SK-N-SH treated with all-trans-retinoic acid at 6 μM for 48 hours (cell line): ENCODE measurements around the gene SQSTM1.
A peak's percentile ranks its signal among the peaks of the same experiment; 100 is the strongest.

Experiments used
- ATAC-seq: fragments of 200-7000 bp; cut with Tn5 transposase; 3 replicates; pipeline ENCODE4 v1.9.1; 2020; ENCODE audit warnings: mild to moderate bottlenecking, moderate library complexity
- ARNTL ChIP-seq: fragments of 450-650 bp; formaldehyde crosslinking; IDR thresholded peaks from 2 replicates; pipeline ENCODE4 v1.5.0; 2020; ENCODE audit warnings: low read depth, mild to moderate bottlenecking, moderate library complexity, borderline replicate concordance
- BACH2 ChIP-seq: fragments of 250-450 bp; sonication (Bioruptor Pico); IDR thresholded peaks from 2 replicates; pipeline ENCODE4 v1.9.0; 2021; ENCODE audit warnings: mild to moderate bottlenecking, borderline replicate concordance
- GLIS3 ChIP-seq: fragments of 250-450 bp; sonication (Bioruptor Pico); IDR thresholded peaks from 2 replicates; pipeline ENCODE4 v1.5.0; 2020; ENCODE audit warnings: mild to moderate bottlenecking, moderate library complexity
- OSR1 ChIP-seq: fragments of 250-450 bp; sonication (Bioruptor Pico); IDR thresholded peaks from 2 replicates; pipeline ENCODE4 v1.8.0; 2022; ENCODE audit warnings: moderate library complexity, mild to moderate bottlenecking, inconsistent platforms
- PPARA ChIP-seq: fragments of 250-450 bp; sonication (Bioruptor Pico); IDR thresholded peaks from 2 replicates; pipeline ENCODE4 v1.5.0; 2020; ENCODE audit warnings: mild to moderate bottlenecking, borderline replicate concordance
- RARB ChIP-seq: fragments of 250-450 bp; sonication (Bioruptor Pico); IDR thresholded peaks from 2 replicates; pipeline ENCODE4 v1.8.0; 2021; ENCODE audit warnings: mild to moderate bottlenecking, moderate library complexity
- SNAI2 ChIP-seq: fragments of 250-450 bp; sonication (Bioruptor Pico); IDR thresholded peaks from 2 replicates; pipeline ENCODE4 v1.5.0; 2020; ENCODE audit warnings: mild to moderate bottlenecking, moderate library complexity
- TOX ChIP-seq: fragments of 250-450 bp; sonication (Bioruptor Pico); IDR thresholded peaks from 2 replicates; pipeline ENCODE4 v1.8.0; 2021; ENCODE audit warnings: mild to moderate bottlenecking, moderate library complexity, borderline replicate concordance
- ZC3H10 ChIP-seq: fragments of 250-450 bp; sonication (Bioruptor Pico); IDR thresholded peaks from 2 replicates; pipeline ENCODE4 v1.5.1; 2021; ENCODE audit warnings: mild to moderate bottlenecking, moderate library complexity
- ZFP3 ChIP-seq: fragments of 250-450 bp; sonication (Bioruptor Pico); IDR thresholded peaks from 2 replicates; pipeline ENCODE4 v1.5.0; 2020; ENCODE audit warnings: mild to moderate bottlenecking, moderate library complexity
- ZNF565 ChIP-seq: fragments of 450-650 bp; formaldehyde crosslinking; conservative IDR thresholded peaks from 2 replicates; pipeline ENCODE4 v1.5.0; 2020; ENCODE audit warnings: low read depth, mild to moderate bottlenecking, moderate library complexity
- ZNF70 ChIP-seq: fragments of 450-650 bp; formaldehyde crosslinking; IDR thresholded peaks from 2 replicates; pipeline ENCODE4 v1.5.0; 2020; ENCODE audit warnings: mild to moderate bottlenecking, moderate library complexity
- TF ChIP-seq, protein P1 (sequence below): fragments of 250-450 bp; sonication (Bioruptor Pico); IDR thresholded peaks from 2 replicates; pipeline ENCODE4 v1.5.1; 2021; ENCODE audit warnings: mild to moderate bottlenecking, moderate library complexity
- TF ChIP-seq, protein P2 (sequence below): fragments of 250-450 bp; sonication (Bioruptor Pico); IDR thresholded peaks from 2 replicates; pipeline ENCODE4 v1.5.0; 2020; ENCODE audit warnings: mild to moderate bottlenecking, moderate library complexity
- TF ChIP-seq, protein P3 (sequence below): fragments of 250-450 bp; sonication (Bioruptor Pico); IDR thresholded peaks from 2 replicates; pipeline ENCODE4 v1.5.1; 2020; ENCODE audit warnings: low read depth, mild to moderate bottlenecking, moderate library complexity
- TF ChIP-seq, protein P4 (sequence below): fragments of 250-450 bp; sonication (Bioruptor Pico); IDR thresholded peaks from 2 replicates; pipeline ENCODE4 v1.8.0; 2020; ENCODE audit warnings: mild to moderate bottlenecking, moderate library complexity, borderline replicate concordance

Gene SQSTM1

DNA sequence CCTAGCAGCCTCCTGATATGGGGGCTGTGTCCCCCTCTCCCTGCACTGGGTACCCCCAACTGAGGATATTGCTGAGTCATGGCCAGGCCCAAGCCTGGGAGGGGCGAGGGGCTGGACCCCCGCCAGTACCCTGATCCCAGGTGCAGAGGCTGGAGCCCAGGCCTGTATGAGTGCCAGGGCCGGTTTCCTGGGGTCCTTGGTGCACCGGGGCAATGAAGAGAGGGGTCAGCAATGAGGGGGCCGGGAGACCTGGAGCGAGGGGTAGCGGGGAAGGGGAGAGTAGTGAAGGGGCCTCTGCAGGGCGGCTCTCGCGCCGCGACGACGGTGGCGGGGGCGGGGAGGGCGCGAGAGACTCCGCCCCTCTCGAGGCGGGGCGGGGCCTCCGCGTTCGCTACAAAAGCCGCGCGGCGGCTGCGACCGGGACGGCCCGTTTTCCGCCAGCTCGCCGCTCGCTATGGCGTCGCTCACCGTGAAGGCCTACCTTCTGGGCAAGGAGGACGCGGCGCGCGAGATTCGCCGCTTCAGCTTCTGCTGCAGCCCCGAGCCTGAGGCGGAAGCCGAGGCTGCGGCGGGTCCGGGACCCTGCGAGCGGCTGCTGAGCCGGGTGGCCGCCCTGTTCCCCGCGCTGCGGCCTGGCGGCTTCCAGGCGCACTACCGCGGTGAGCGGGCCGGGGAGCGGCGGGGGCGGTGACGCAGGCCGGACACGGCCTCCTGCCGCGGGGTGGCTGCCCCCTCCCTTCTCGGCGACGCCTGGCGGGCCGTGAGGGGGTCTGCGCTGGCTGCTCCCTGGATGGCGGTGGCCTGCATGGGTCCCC, at the start of gene SQSTM1:
SQSTM1 (plus strand) TSS at position 423 of the 815 bp plus-strand sequence; CDS start at position 455, 32 bp downstream.
- TF ChIP-seq SNAI2 (CRISPR knock-in tag) (peak; percentile 15; the same call in 1 of the 2 replicates), ZFP3 (CRISPR knock-in tag) (peak; percentile 12; the same call in 1 of the 2 replicates), BACH2 (CRISPR knock-in tag) (peak; percentile 96; the same call in 1 of the 2 replicates)
- TF ChIP-seq, protein P1, sequence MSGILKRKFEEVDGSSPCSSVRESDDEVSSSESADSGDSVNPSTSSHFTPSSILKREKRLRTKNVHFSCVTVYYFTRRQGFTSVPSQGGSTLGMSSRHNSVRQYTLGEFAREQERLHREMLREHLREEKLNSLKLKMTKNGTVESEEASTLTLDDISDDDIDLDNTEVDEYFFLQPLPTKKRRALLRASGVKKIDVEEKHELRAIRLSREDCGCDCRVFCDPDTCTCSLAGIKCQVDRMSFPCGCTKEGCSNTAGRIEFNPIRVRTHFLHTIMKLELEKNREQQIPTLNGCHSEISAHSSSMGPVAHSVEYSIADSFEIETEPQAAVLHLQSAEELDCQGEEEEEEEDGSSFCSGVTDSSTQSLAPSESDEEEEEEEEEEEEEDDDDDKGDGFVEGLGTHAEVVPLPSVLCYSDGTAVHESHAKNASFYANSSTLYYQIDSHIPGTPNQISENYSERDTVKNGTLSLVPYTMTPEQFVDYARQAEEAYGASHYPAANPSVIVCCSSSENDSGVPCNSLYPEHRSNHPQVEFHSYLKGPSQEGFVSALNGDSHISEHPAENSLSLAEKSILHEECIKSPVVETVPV (CRISPR knock-in tag): no peak
- TF ChIP-seq, protein P2, sequence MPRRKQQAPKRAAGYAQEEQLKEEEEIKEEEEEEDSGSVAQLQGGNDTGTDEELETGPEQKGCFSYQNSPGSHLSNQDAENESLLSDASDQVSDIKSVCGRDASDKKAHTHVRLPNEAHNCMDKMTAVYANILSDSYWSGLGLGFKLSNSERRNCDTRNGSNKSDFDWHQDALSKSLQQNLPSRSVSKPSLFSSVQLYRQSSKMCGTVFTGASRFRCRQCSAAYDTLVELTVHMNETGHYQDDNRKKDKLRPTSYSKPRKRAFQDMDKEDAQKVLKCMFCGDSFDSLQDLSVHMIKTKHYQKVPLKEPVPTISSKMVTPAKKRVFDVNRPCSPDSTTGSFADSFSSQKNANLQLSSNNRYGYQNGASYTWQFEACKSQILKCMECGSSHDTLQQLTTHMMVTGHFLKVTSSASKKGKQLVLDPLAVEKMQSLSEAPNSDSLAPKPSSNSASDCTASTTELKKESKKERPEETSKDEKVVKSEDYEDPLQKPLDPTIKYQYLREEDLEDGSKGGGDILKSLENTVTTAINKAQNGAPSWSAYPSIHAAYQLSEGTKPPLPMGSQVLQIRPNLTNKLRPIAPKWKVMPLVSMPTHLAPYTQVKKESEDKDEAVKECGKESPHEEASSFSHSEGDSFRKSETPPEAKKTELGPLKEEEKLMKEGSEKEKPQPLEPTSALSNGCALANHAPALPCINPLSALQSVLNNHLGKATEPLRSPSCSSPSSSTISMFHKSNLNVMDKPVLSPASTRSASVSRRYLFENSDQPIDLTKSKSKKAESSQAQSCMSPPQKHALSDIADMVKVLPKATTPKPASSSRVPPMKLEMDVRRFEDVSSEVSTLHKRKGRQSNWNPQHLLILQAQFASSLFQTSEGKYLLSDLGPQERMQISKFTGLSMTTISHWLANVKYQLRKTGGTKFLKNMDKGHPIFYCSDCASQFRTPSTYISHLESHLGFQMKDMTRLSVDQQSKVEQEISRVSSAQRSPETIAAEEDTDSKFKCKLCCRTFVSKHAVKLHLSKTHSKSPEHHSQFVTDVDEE: no peak
- ATAC-seq: peak; percentile 59

DNA sequence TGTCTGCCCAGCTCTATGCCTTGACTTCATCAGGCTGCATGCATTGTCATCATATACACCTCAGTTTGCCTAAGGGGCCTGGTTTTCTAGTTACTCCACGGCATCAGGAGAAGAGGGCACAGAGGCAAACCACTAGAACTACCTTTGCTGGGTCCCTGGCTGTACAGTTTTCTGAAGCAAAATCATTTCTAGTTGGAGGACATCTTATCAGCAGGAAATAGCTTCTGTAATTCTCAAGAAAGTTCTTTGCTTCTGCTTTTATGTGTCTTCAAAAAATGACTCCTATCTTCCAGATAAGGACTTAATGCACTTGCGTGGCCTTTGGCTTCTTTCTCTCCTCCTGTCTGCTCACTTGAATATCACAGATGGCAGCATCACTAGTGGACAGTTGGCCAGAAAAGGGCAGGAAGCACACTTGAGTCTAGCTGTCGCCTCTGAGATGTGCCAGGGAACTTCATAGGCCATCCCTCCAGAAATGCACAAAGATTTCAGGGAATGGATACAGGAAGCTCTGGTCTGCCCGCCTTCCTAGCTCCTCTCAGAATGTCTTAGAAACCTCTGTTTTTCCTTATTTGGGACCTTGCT, 49.3 kb upstream of the SQSTM1 start:
- no peak for ATAC-seq
- no peak for TF ChIP-seq GLIS3 (CRISPR knock-in tag)
- no peak for TF ChIP-seq ZNF565 (CRISPR knock-in tag)
- TF ChIP-seq, protein P3, sequence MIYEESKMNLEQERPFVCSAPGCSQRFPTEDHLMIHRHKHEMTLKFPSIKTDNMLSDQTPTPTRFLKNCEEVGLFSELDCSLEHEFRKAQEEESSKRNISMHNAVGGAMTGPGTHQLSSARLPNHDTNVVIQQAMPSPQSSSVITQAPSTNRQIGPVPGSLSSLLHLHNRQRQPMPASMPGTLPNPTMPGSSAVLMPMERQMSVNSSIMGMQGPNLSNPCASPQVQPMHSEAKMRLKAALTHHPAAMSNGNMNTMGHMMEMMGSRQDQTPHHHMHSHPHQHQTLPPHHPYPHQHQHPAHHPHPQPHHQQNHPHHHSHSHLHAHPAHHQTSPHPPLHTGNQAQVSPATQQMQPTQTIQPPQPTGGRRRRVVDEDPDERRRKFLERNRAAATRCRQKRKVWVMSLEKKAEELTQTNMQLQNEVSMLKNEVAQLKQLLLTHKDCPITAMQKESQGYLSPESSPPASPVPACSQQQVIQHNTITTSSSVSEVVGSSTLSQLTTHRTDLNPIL (CRISPR knock-in tag): no peak
- TF ChIP-seq PPARA (CRISPR knock-in tag): no peak
- no peak for TF ChIP-seq ZFP3 (CRISPR knock-in tag)
- no peak for TF ChIP-seq RARB (CRISPR knock-in tag)
- TF ChIP-seq, protein P2: no peak
- no peak for TF ChIP-seq ZC3H10
- no peak for TF ChIP-seq ARNTL (CRISPR knock-in tag)

DNA sequence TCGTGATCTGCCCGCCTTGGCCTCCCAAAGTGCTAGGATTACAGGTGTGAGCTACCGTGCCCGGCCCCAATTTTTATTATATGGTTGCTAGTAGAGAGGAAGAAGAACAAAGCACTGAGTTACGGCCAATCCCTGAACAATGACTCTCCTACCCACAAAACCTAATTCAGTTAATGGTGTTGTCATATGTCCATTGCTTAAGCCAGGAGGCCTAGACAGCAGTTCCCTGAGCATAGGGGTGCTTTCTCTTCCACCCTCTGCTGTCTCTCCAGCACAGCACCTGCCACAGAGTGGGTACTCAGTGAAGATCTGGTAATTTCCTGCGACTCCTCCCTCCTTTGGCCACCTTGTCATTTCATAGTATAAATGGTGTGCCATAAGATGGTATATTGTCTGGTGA, 48.4 kb upstream of the SQSTM1 start:
- TF ChIP-seq PPARA (CRISPR knock-in tag) (no peak), BACH2 (CRISPR knock-in tag) (no peak), GLIS3 (CRISPR knock-in tag) (no peak), OSR1 (no peak), ZNF70 (no peak), SNAI2 (CRISPR knock-in tag) (no peak), TOX (CRISPR knock-in tag) (no peak), ZFP3 (CRISPR knock-in tag) (no peak)
- TF ChIP-seq, protein P4, sequence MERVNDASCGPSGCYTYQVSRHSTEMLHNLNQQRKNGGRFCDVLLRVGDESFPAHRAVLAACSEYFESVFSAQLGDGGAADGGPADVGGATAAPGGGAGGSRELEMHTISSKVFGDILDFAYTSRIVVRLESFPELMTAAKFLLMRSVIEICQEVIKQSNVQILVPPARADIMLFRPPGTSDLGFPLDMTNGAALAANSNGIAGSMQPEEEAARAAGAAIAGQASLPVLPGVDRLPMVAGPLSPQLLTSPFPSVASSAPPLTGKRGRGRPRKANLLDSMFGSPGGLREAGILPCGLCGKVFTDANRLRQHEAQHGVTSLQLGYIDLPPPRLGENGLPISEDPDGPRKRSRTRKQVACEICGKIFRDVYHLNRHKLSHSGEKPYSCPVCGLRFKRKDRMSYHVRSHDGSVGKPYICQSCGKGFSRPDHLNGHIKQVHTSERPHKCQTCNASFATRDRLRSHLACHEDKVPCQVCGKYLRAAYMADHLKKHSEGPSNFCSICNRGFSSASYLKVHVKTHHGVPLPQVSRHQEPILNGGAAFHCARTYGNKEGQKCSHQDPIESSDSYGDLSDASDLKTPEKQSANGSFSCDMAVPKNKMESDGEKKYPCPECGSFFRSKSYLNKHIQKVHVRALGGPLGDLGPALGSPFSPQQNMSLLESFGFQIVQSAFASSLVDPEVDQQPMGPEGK (CRISPR knock-in tag): no peak
- no peak for ATAC-seq
